ENCODE data around the gene MCCC1.

Gene MCCC1

GRCh38 chr3:183061391-183062172 is 37.7 kb downstream of the MCCC1 start:
- Histone ChIP-seq H4K20me1 (ENCODE audit: low read depth, low read length) (no peaks in the 10 kb centered on the region), H3F3A (ENCODE audit: insufficient read depth) (no peaks in the 10 kb centered on the region), H3K79me2 (ENCODE audit: insufficient read depth, low read length) (no peaks in the 10 kb centered on the region), H3K4me2 (ENCODE audit: low read depth, low read length, poor library complexity, severe bottlenecking) (no peak overlapping the region), H2AFZ (ENCODE audit: low read depth, low read length, severe bottlenecking) (no peak overlapping the region), H3K9me2 (replicated peaks; ENCODE audit: insufficient read depth, low read length) (no peaks in the 10 kb centered on the region), H3K27me3 (ENCODE audit: low read length) (no peaks in the 10 kb centered on the region), H3K9me3 (ENCODE audit: insufficient read depth, low read length) (no peaks in the 10 kb centered on the region), H3K36me3 (ENCODE audit: low read length) (peaks cover 12% of the 10 kb centered on the region), H3K4me3 (ENCODE audit: insufficient read depth, low read length, poor library complexity, severe bottlenecking) (no peak overlapping the region), H3K27ac (ENCODE audit: low read depth, low read length) (no peak overlapping the region), H3K9ac (ENCODE audit: low read length) (no peak overlapping the region)
- no peak for TF ChIP-seq CTCF (IDR thresholded peaks at IDR 0.05; ENCODE audit: insufficient read depth, low read length, poor library complexity, severe bottlenecking)
- no peak for TF ChIP-seq EZH2phosphoT487 (conservative IDR thresholded peaks at IDR 0.05; ENCODE audit: low read length)

- Histone ChIP-seq H3F3A (ENCODE audit: insufficient read depth) (no peaks in the 10 kb centered on the region), H3K36me3 (ENCODE audit: low read length) (peaks cover 10% of the 10 kb centered on the region; the same call in 1 of the 2 replicates), H3K4me2 (ENCODE audit: low read depth, low read length, poor library complexity, severe bottlenecking) (no peak overlapping the region), H2AFZ (ENCODE audit: low read depth, low read length, severe bottlenecking) (no peak overlapping the region), H3K27me3 (ENCODE audit: low read length) (no peaks in the 10 kb centered on the region), H3K9me3 (ENCODE audit: insufficient read depth, low read length) (no peaks in the 10 kb centered on the region), H3K9ac (ENCODE audit: low read length) (no peak overlapping the region), H3K79me2 (ENCODE audit: insufficient read depth, low read length) (no peaks in the 10 kb centered on the region), H3K4me3 (ENCODE audit: insufficient read depth, low read length, poor library complexity, severe bottlenecking) (no peak overlapping the region), H3K9me2 (replicated peaks; ENCODE audit: insufficient read depth, low read length) (no peaks in the 10 kb centered on the region), H3K27ac (ENCODE audit: low read depth, low read length) (no peak overlapping the region), H4K20me1 (ENCODE audit: low read depth, low read length) (no peaks in the 10 kb centered on the region)
- TF ChIP-seq EZH2phosphoT487 (conservative IDR thresholded peaks at IDR 0.05; ENCODE audit: low read length) (no peak), CTCF (IDR thresholded peaks at IDR 0.05; ENCODE audit: insufficient read depth, low read length, poor library complexity, severe bottlenecking) (no peak)
Measured at GRCh38 chr3:183058351-183058750, 40.9 kb downstream of the MCCC1 start.

GRCh38 chr3:183050706-183051105 is 48.6 kb downstream of the MCCC1 start:
- Histone ChIP-seq H3K27me3 (ENCODE audit: low read length) (no peaks in the 10 kb centered on the region), H3K9me3 (ENCODE audit: insufficient read depth, low read length) (no peaks in the 10 kb centered on the region), H2AFZ (ENCODE audit: low read depth, low read length, severe bottlenecking) (no peak overlapping the region), H3K27ac (ENCODE audit: low read depth, low read length) (0 out of 2 replicates have a peak overlapping the region, but pooled peaks have one; percentile 24), H3K4me3 (ENCODE audit: insufficient read depth, low read length, poor library complexity, severe bottlenecking) (no peak overlapping the region), H3K79me2 (ENCODE audit: insufficient read depth, low read length) (no peaks in the 10 kb centered on the region), H3K4me2 (ENCODE audit: low read depth, low read length, poor library complexity, severe bottlenecking) (no peak overlapping the region), H3K36me3 (ENCODE audit: low read length) (peaks cover 13% of the 10 kb centered on the region; the same call in 1 of the 2 replicates), H3K9me2 (replicated peaks; ENCODE audit: insufficient read depth, low read length) (no peaks in the 10 kb centered on the region), H3K9ac (ENCODE audit: low read length) (no peak overlapping the region), H4K20me1 (ENCODE audit: low read depth, low read length) (no peaks in the 10 kb centered on the region), H3F3A (ENCODE audit: insufficient read depth) (peaks cover 40% of the 10 kb centered on the region)
- TF ChIP-seq EZH2phosphoT487 (conservative IDR thresholded peaks at IDR 0.05; ENCODE audit: low read length) (no peak), CTCF (IDR thresholded peaks at IDR 0.05; ENCODE audit: insufficient read depth, low read length, poor library complexity, severe bottlenecking) (no peak)
